H9 (cell line): ENCODE measurements around the gene CPAMD8. TPM values are rescaled to one million over a fixed set of nuclear protein-coding genes. Genes with fewer than 3 reads are reported as not detected.

ENCODE experiments used
- DNase-seq: peaks from one replicate; pipeline ENCODE4 v3.0.0-alpha.2; 2017
- H2AFZ ChIP-seq: one replicate; pipeline ENCODE4 v1.6.1; 2013; ENCODE audit warnings: mild to moderate bottlenecking, low read length, control low read depth, moderate library complexity
- H2AK5ac ChIP-seq: 2 replicates; pipeline ENCODE4 v1.6.1; 2013; ENCODE audit warnings: low read length, control low read depth, mixed read lengths; ENCODE audit not compliant: insufficient read length
- H2BK120ac ChIP-seq: one replicate; pipeline ENCODE4 v1.6.1; 2013; ENCODE audit warnings: low read depth, mild to moderate bottlenecking, low read length, control low read depth, inconsistent platforms; ENCODE audit not compliant: poor library complexity, severe bottlenecking
- H2BK12ac ChIP-seq: 2 replicates; pipeline ENCODE4 v1.6.1; 2013; ENCODE audit warnings: low read length, control low read depth, mixed read lengths, low read depth; ENCODE audit not compliant: insufficient read length
- H2BK15ac ChIP-seq: 2 replicates; pipeline ENCODE4 v1.6.1; 2013; ENCODE audit warnings: low read depth, low read length, control low read depth
- H2BK20ac ChIP-seq: one replicate; pipeline ENCODE4 v1.6.1; 2013; ENCODE audit warnings: low read depth, mild to moderate bottlenecking, low read length, control low read depth, inconsistent platforms; ENCODE audit not compliant: poor library complexity, severe bottlenecking
- H2BK5ac ChIP-seq: 2 replicates; pipeline ENCODE4 v1.6.1; 2013; ENCODE audit warnings: low read length, control low read depth, mixed read lengths; ENCODE audit not compliant: insufficient read length
- H3K14ac ChIP-seq: 2 replicates; pipeline ENCODE4 v1.6.1; 2013; ENCODE audit warnings: low read length, control low read depth; ENCODE audit not compliant: insufficient read depth
- H3K18ac ChIP-seq: 2 replicates; pipeline ENCODE4 v1.6.1; 2013; ENCODE audit warnings: low read depth, mild to moderate bottlenecking, mixed read lengths, low read length, control low read depth; ENCODE audit not compliant: insufficient read length
- H3K23ac ChIP-seq: 2 replicates; pipeline ENCODE4 v1.6.1; 2013; ENCODE audit warnings: low read length, control low read depth, mixed read lengths, low read depth; ENCODE audit not compliant: insufficient read length
- H3K23me2 ChIP-seq: 2 replicates; pipeline ENCODE4 v1.6.1; 2013; ENCODE audit warnings: low read depth, mild to moderate bottlenecking, mixed read lengths, low read length, control low read depth; ENCODE audit not compliant: insufficient read length, poor library complexity, severe bottlenecking
- H3K27ac ChIP-seq: 2 replicates; pipeline ENCODE4 v1.5.1; 2013; ENCODE audit warnings: low read length, control low read depth, mixed read lengths, low read depth; ENCODE audit not compliant: insufficient read length
- H3K27me3 ChIP-seq: 2 replicates; pipeline ENCODE4 v1.6.1; 2013; ENCODE audit warnings: low read length, control low read depth, inconsistent platforms; ENCODE audit not compliant: insufficient read depth
- H3K4ac ChIP-seq: 2 replicates; pipeline ENCODE4 v1.6.1; 2013; ENCODE audit warnings: low read depth, mild to moderate bottlenecking, control low read depth, inconsistent platforms, low read length, moderate library complexity
- H3K4me1 ChIP-seq: 2 replicates; pipeline ENCODE4 v1.6.1; 2013; ENCODE audit warnings: low read length, control low read depth, inconsistent platforms; ENCODE audit not compliant: insufficient read depth
- H3K4me2 ChIP-seq: 2 replicates; pipeline ENCODE4 v1.6.1; 2013; ENCODE audit warnings: low read length, control low read depth, mixed read lengths; ENCODE audit not compliant: insufficient read length, insufficient read depth
- H3K56ac ChIP-seq: 2 replicates; pipeline ENCODE4 v1.6.1; 2013; ENCODE audit warnings: low read depth, mild to moderate bottlenecking, mixed read lengths, low read length, control low read depth; ENCODE audit not compliant: insufficient read length
- H3K79me1 ChIP-seq: 2 replicates; pipeline ENCODE4 v1.6.1; 2013; ENCODE audit warnings: low read depth, mild to moderate bottlenecking, moderate library complexity, low read length, control low read depth, inconsistent platforms; ENCODE audit not compliant: insufficient read depth, poor library complexity, severe bottlenecking
- H3K79me2 ChIP-seq: 2 replicates; pipeline ENCODE4 v1.6.1; 2013; ENCODE audit warnings: low read length, control low read depth, inconsistent platforms; ENCODE audit not compliant: insufficient read depth
- H3K9ac ChIP-seq: 2 replicates; pipeline ENCODE4 v1.6.1; 2013; ENCODE audit warnings: low read length, control low read depth, mixed read lengths; ENCODE audit not compliant: insufficient read length; ENCODE audit errors: extremely low read depth
- H3K9me3 ChIP-seq: one replicate; pipeline ENCODE4 v1.6.1; 2013; ENCODE audit warnings: low read depth, low read length, inconsistent platforms; ENCODE audit not compliant: control insufficient read depth
- H3T11ph ChIP-seq: one replicate; pipeline ENCODE4 v1.6.1; 2013; ENCODE audit warnings: mild to moderate bottlenecking, low read length, control low read depth, inconsistent platforms
- H4K20me1 ChIP-seq: one replicate; pipeline ENCODE4 v1.6.1; 2013; ENCODE audit not compliant: control insufficient read depth, insufficient read length, insufficient read depth
- H4K5ac ChIP-seq: 2 replicates; pipeline ENCODE4 v1.6.1; 2013; ENCODE audit warnings: low read depth, mild to moderate bottlenecking, mixed read lengths, low read length, control low read depth; ENCODE audit not compliant: insufficient read length
- H4K8ac ChIP-seq: replicated peaks from 2 replicates; pipeline ENCODE4 v1.6.1; 2013; ENCODE audit warnings: low read length, control low read depth, mixed read lengths, low read depth; ENCODE audit not compliant: insufficient read length
- H4K91ac ChIP-seq: 2 replicates; pipeline ENCODE4 v1.6.1; 2013; ENCODE audit warnings: low read depth, mild to moderate bottlenecking, moderate library complexity, mixed read lengths, low read length, control low read depth; ENCODE audit not compliant: insufficient read length
- H3K27ac Mint-ChIP-seq, 3 experiments: 2 replicates in 2 of 3; 3 replicates in 1 of 3; pipeline ENCODE4 v1.8.0; 2020 to 2021; ENCODE audit warnings: mixed read lengths in 3 of 3, mild to moderate bottlenecking in 1 of 3, moderate library complexity in 1 of 3
- H3K27me3 Mint-ChIP-seq: 2 replicates; pipeline ENCODE4 v1.8.0; 2021; ENCODE audit warnings: low read depth, mild to moderate bottlenecking, moderate library complexity, mixed read lengths
- H3K36me3 Mint-ChIP-seq, 3 experiments: 2 replicates in 2 of 3; 3 replicates in 1 of 3; pipeline ENCODE4 v1.8.0; 2020 to 2021; ENCODE audit warnings: low read depth in 3 of 3, mixed read lengths in 3 of 3; ENCODE audit not compliant: insufficient read depth in 1 of 3
- H3K4me1 Mint-ChIP-seq, 2 experiments: 2 replicates each; pipeline ENCODE4 v1.8.0; 2020; ENCODE audit warnings: mixed read lengths in 2 of 2
- H3K4me3 Mint-ChIP-seq, 2 experiments: 2 replicates in 1 of 2; 3 replicates in 1 of 2; pipeline ENCODE4 v1.8.0; 2020 to 2021; ENCODE audit warnings: mild to moderate bottlenecking in 2 of 2, mixed read lengths in 2 of 2, moderate library complexity in 1 of 2
- H3K9me3 Mint-ChIP-seq, 2 experiments: 2 replicates in 1 of 2; 3 replicates in 1 of 2; pipeline ENCODE4 v1.8.0; 2020; ENCODE audit warnings: mild to moderate bottlenecking in 2 of 2, mixed read lengths in 2 of 2, moderate library complexity in 1 of 2
- CTCF ChIP-seq: fragments of 200-600 bp; sonication (generic); conservative IDR thresholded peaks from 3 replicates; pipeline ENCODE4 v1.8.0; 2021; ENCODE audit warnings: antibody characterized with exemption, mild to moderate bottlenecking
- WGBS: extraction: QIAGEN DNeasy Blood & Tissue Kit; methylation state at CpG from one replicate; pipeline ENCODE4 v1.1.7; 2013; ENCODE audit warnings: missing lambda C conversion rate, low lambda C conversion rate, mixed read lengths; ENCODE audit not compliant: insufficient read length; ENCODE audit errors: extremely low coverage; 5-methylcytosine and 5-hydroxymethylcytosine counted together
- total RNA-seq: library from RNA; stranded (reverse); gene quantifications from 2 replicates; pipeline ENCODE4 v1.2.1, GENCODE V29; 2021

The CPAMD8 gene
- total RNA-seq, 1 experiment from 2014 or later: 12.0 TPM

GRCh38 chr19:16871871-16872270, 154.7 kb downstream of the CPAMD8 start:
- Histone ChIP-seq H3K9me3 (no peaks in the 10 kb centered on the region), H4K5ac (no peak overlapping the region), H2BK12ac (no peak overlapping the region), H3K4me1 (no peaks in the 10 kb centered on the region), H3K18ac (no peak overlapping the region), H3K27me3 (no peaks in the 10 kb centered on the region), H3K9ac (no peak overlapping the region), H4K91ac (no peak overlapping the region), H3K79me2 (peaks cover 5% of the 10 kb centered on the region; the same call in 1 of the 2 replicates), H3K56ac (no peak overlapping the region), H2BK20ac (no peak overlapping the region), H3K27ac (no peak overlapping the region), H3K79me1 (peaks cover 2% of the 10 kb centered on the region), H2AK5ac (no peak overlapping the region), H2BK15ac (no peak overlapping the region), H3K23me2 (no peaks in the 10 kb centered on the region), H3K23ac (no peak overlapping the region), H3T11ph (no peak overlapping the region), H3K4ac (no peak overlapping the region), H2BK120ac (no peak overlapping the region), H4K20me1 (no peaks in the 10 kb centered on the region), H2BK5ac (no peak overlapping the region), H2AFZ (no peak overlapping the region), H3K4me2 (no peak overlapping the region), H4K8ac (no peak overlapping the region), H3K14ac (no peak overlapping the region)
- no peak overlapping the region for H3K27ac Mint-ChIP-seq
- H3K4me3 Mint-ChIP-seq: no peak overlapping the region
- peaks cover 43 to 77% (median 74%) of the 10 kb centered on the region in 3 experiments; a peak in 6 of 7 replicates for H3K36me3 Mint-ChIP-seq
- no peak for DNase-seq
- WGBS: no CpG with 5 or more reads among the region's 7 CpGs
- no peaks in the 10 kb centered on the region for H3K4me1 Mint-ChIP-seq
- TF ChIP-seq CTCF: no peak
- H3K27me3 Mint-ChIP-seq: no peaks in the 10 kb centered on the region
- H3K9me3 Mint-ChIP-seq: peaks cover 0 to 7% of the 10 kb centered on the region in 2 experiments; a peak in 2 of 5 replicates
